Suppressor macrophage treated with lipopolysaccharide for 1 hour (primary cell): Measurements from ENCODE around the gene ASB4.

ENCODE experiments used
- DNase-seq, 3 donors: peaks; one replicate each; pipeline ENCODE4 v3.0.0-alpha.2; 2020 to 2022

The ASB4 gene

GRCh38 chr7:95558864-95559263, 73.1 kb downstream of the ASB4 start:
- no peak for DNase-seq

GRCh38 chr7:95560674-95561073, 74.9 kb downstream of the ASB4 start:
- DNase-seq: no peak

DNA sequence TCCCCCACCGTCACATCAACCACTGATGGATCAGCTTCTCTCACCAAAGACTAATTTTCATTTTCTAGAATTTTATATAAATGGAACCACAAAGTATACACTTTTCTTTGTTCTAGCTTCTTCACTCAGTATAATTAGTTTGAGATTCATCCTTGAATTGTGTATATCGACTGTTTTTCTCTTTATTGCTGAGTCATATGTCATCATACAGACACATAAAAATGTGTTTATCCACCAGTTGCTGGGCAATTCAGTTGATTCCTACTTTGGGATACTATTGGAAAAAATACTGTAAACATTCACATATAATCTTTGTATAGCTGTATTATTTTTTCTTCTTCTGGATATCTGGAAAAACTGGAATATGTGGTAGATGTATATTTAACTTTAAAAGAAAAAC, 84.0 kb downstream of the ASB4 start:
- DNase-seq: no peak

DNA sequence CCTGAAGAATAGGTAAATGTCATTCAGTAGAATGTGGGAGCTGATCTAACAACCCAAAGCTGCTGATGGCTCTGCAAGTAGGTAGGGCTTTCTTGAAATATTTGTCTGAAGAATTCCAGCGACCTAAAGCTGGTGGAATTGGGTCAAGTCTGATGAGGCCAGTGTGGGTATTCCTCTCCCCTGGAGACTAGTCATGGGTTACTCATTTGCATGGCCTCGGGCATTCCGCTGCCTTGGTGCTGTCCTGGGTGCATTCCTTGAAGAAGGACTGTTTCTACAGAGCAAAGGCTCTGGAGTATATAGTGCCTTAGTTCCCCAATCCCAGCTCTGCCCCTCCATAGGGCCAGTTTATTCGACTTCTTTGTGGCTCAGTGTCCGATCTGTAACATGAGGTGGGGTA, 91.4 kb downstream of the ASB4 start:
- DNase-seq: peak; percentile 44 to 57 (median 50)

- no peak for DNase-seq
Observed at GRCh38 chr7:95578299-95578855, 92.6 kb downstream of the ASB4 start.

DNA sequence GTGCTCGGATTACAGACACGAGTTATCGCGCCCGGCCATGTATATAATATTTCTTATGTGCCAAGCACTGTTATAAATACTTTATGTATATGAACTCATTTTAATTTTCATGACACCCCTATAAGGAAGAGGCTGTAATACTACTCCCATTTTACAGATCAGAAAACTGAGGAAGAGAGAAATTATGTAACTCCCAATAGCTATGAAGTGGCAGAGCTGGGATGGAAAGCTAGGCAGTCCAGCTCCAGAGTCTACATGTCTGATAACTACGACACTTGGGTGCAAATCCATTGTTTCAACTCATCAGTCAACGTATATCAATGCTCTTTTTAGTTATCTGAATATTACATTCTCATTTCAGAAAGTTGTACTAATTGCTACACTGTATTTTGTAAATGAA, 93.6 kb downstream of the ASB4 start:
- no peak for DNase-seq

- no peak for DNase-seq
Observed at GRCh38 chr7:95581467-95581866, 95.7 kb downstream of the ASB4 start.

- DNase-seq: no peak
Observed at GRCh38 chr7:95582578-95583293, 97.0 kb downstream of the ASB4 start.

- DNase-seq: no peak
Observed at GRCh38 chr7:95583834-95584621, 98.3 kb downstream of the ASB4 start.

DNA sequence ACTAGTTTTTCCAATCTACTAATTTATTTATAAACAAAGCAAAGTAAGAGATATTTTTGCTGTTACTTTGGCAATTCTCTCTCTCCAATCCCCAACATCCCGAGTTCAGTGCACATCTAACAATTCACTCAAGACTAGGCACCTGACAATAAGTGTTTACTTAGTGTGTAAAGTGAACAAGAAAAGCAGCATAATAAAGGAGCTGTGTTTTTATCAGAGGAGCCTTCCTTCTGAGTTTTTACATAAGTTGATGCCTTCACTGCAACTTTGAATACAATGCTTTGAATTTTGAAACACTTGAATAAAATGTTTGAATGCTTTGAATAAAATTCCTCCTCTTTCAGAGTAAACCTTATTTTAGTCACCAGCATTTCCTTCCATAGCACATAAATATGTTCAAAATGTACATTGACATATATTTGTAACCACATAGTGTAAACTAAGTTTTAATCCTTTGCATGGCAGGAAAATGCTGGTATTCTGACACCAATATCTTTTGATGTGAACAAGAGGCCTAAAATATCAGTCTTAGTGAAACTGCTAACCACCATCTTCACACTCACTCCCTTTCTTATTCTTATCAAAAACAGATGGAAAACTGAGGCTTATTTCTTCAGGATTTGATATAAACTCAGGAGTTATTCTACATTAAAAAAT, 99.2 kb downstream of the ASB4 start:
- no peak for DNase-seq

GRCh38 chr7:95585426-95585789, 99.7 kb downstream of the ASB4 start:
- DNase-seq: no peak

GRCh38 chr7:95586951-95587301, 101.2 kb downstream of the ASB4 start:
- no peak for DNase-seq

DNA sequence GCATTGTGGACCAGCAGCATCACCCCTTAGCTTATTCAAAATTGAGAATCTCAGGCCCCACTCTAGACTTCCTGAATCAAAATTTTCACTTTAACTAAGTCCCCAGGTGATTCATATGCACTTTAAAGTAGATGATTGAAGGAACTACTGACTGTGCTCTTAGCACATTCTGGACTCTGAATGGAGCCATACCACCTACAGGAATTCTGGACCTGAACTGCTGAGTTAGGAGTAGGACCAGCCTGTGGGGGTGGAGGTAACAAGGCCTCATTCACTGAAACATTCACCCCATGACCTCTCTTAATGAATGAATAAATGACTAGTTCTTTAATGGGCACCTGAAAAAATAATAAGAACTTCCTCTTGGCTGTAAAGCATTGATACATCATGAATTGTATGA, 103.3 kb downstream of the ASB4 start:
- no peak for DNase-seq

DNA sequence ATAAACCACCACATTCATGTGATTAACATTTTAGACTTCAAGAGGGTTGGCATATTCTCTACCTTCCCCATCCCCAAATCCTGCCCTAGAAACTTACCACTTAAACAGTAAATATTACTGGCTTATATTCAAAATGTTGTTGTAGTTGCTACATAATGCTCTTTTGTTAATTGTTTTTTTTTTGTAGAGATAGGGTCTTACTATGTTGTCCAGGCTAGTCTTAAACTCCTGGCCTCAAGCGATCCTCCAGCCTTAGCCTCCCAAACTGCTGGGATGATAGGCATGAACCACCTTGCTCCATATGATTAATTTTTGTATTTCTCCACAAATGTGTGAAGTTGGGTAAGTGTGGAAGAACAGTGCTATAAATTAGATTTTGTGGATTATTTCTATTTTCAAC, 104.0 kb downstream of the ASB4 start:
- no peak for DNase-seq
